Rectal smooth muscle tissue (tissue), 1 donor: Measurements from ENCODE around the gene ASXL3.

Source experiments
- H3K27ac ChIP-seq: one replicate; pipeline ENCODE4 v1.7.0; 2013; ENCODE audit warnings: low read depth, low read length, inconsistent platforms
- H3K27me3 ChIP-seq: one replicate; pipeline ENCODE4 v1.7.0; 2013; ENCODE audit warnings: low read length; ENCODE audit not compliant: control insufficient read depth, insufficient read depth
- H3K36me3 ChIP-seq: one replicate; pipeline ENCODE4 v1.7.0; 2013; ENCODE audit warnings: low read length; ENCODE audit not compliant: control insufficient read depth, insufficient read depth
- H3K4me1 ChIP-seq: one replicate; pipeline ENCODE4 v1.7.0; 2013; ENCODE audit warnings: low read length; ENCODE audit not compliant: control insufficient read depth, insufficient read depth
- H3K4me3 ChIP-seq: one replicate; pipeline ENCODE4 v1.7.0; 2013; ENCODE audit warnings: low read length
- H3K9ac ChIP-seq: one replicate; pipeline ENCODE4 v1.7.0; 2013; ENCODE audit warnings: low read length

Gene ASXL3

GRCh38 chr18:33673689-33674088, 95.7 kb downstream of the ASXL3 start:
- no peak overlapping the region for H3K4me3 ChIP-seq
- H3K27ac ChIP-seq, result no peak overlapping the region
- H3K27me3 ChIP-seq, result no peaks in the 10 kb centered on the region
- H3K4me1 ChIP-seq, result no peaks in the 10 kb centered on the region
- no peak overlapping the region for H3K9ac ChIP-seq
- no peaks in the 10 kb centered on the region for H3K36me3 ChIP-seq

- Histone ChIP-seq H3K27ac (no peak overlapping the region), H3K36me3 (no peaks in the 10 kb centered on the region), H3K27me3 (no peaks in the 10 kb centered on the region), H3K4me1 (no peaks in the 10 kb centered on the region), H3K9ac (no peak overlapping the region), H3K4me3 (no peak overlapping the region)
Observed at GRCh38 chr18:33676593-33676992, 98.6 kb downstream of the ASXL3 start.

- H3K4me3 ChIP-seq, result no peak overlapping the region
- no peak overlapping the region for H3K9ac ChIP-seq
- no peaks in the 10 kb centered on the region for H3K27me3 ChIP-seq
- H3K27ac ChIP-seq, result no peak overlapping the region
- H3K4me1 ChIP-seq, result no peaks in the 10 kb centered on the region
- no peaks in the 10 kb centered on the region for H3K36me3 ChIP-seq
Observed at GRCh38 chr18:33677891-33678290, 99.9 kb downstream of the ASXL3 start.

- H3K36me3 ChIP-seq, result no peaks in the 10 kb centered on the region
- no peaks in the 10 kb centered on the region for H3K27me3 ChIP-seq
- H3K9ac ChIP-seq, result no peak overlapping the region
- no peak overlapping the region for H3K4me3 ChIP-seq
- H3K4me1 ChIP-seq, result no peaks in the 10 kb centered on the region
- H3K27ac ChIP-seq, result no peak overlapping the region
Observed at GRCh38 chr18:33682436-33682835, 104.4 kb downstream of the ASXL3 start.

- Histone ChIP-seq H3K4me3 (no peak overlapping the region), H3K27me3 (no peaks in the 10 kb centered on the region), H3K9ac (no peak overlapping the region), H3K4me1 (no peaks in the 10 kb centered on the region), H3K27ac (no peak overlapping the region), H3K36me3 (no peaks in the 10 kb centered on the region)
Observed at GRCh38 chr18:33694593-33694992, 116.6 kb downstream of the ASXL3 start.

- Histone ChIP-seq H3K4me1 (no peaks in the 10 kb centered on the region), H3K4me3 (no peak overlapping the region), H3K9ac (no peak overlapping the region), H3K36me3 (no peaks in the 10 kb centered on the region), H3K27me3 (no peaks in the 10 kb centered on the region), H3K27ac (no peak overlapping the region)
Observed at GRCh38 chr18:33696332-33697162, 118.5 kb downstream of the ASXL3 start.

- H3K9ac ChIP-seq, result no peak overlapping the region
- H3K36me3 ChIP-seq, result no peaks in the 10 kb centered on the region
- H3K4me3 ChIP-seq, result no peak overlapping the region
- H3K27me3 ChIP-seq, result no peaks in the 10 kb centered on the region
- H3K27ac ChIP-seq, result no peak overlapping the region
- H3K4me1 ChIP-seq, result no peaks in the 10 kb centered on the region
Observed at GRCh38 chr18:33697498-33697897, 119.5 kb downstream of the ASXL3 start.

GRCh38 chr18:33699372-33699771, 121.4 kb downstream of the ASXL3 start:
- Histone ChIP-seq H3K4me3 (no peak overlapping the region), H3K4me1 (no peaks in the 10 kb centered on the region), H3K9ac (no peak overlapping the region), H3K27me3 (no peaks in the 10 kb centered on the region), H3K27ac (no peak overlapping the region), H3K36me3 (no peaks in the 10 kb centered on the region)

GRCh38 chr18:33700513-33700976, 122.5 kb downstream of the ASXL3 start:
- Histone ChIP-seq H3K9ac (no peak overlapping the region), H3K36me3 (no peaks in the 10 kb centered on the region), H3K27me3 (no peaks in the 10 kb centered on the region), H3K4me3 (no peak overlapping the region), H3K27ac (no peak overlapping the region), H3K4me1 (no peaks in the 10 kb centered on the region)

- no peaks in the 10 kb centered on the region for H3K4me1 ChIP-seq
- no peak overlapping the region for H3K27ac ChIP-seq
- no peaks in the 10 kb centered on the region for H3K36me3 ChIP-seq
Observed at GRCh38 chr18:33702625-33703024, 124.6 kb downstream of the ASXL3 start.

GRCh38 chr18:33706391-33706790, 128.4 kb downstream of the ASXL3 start:
- no peak overlapping the region for H3K4me3 ChIP-seq

More at GRCh38 chr18:33702625-33703024, 124.6 kb downstream of the ASXL3 start:
- Histone ChIP-seq H3K4me3 (no peak overlapping the region), H3K9ac (no peak overlapping the region), H3K27me3 (no peaks in the 10 kb centered on the region)

GRCh38 chr18:33708876-33709275, 130.9 kb downstream of the ASXL3 start:
- H3K4me1 ChIP-seq, result no peaks in the 10 kb centered on the region
- H3K4me3 ChIP-seq, result no peak overlapping the region
- no peak overlapping the region for H3K27ac ChIP-seq
- H3K9ac ChIP-seq, result no peak overlapping the region
- no peaks in the 10 kb centered on the region for H3K27me3 ChIP-seq
- no peaks in the 10 kb centered on the region for H3K36me3 ChIP-seq

More at GRCh38 chr18:33706391-33706790, 128.4 kb downstream of the ASXL3 start:
- H3K9ac ChIP-seq, result no peak overlapping the region
- no peaks in the 10 kb centered on the region for H3K4me1 ChIP-seq
- H3K27me3 ChIP-seq, result no peaks in the 10 kb centered on the region
- no peak overlapping the region for H3K27ac ChIP-seq
- no peaks in the 10 kb centered on the region for H3K36me3 ChIP-seq

- H3K9ac ChIP-seq, result no peak overlapping the region
- no peak overlapping the region for H3K4me3 ChIP-seq
- no peaks in the 10 kb centered on the region for H3K4me1 ChIP-seq
Observed at GRCh38 chr18:33710269-33710668, 132.2 kb downstream of the ASXL3 start.

More at GRCh38 chr18:33710269-33710668, 132.2 kb downstream of the ASXL3 start:
- H3K36me3 ChIP-seq, result no peaks in the 10 kb centered on the region
- H3K27ac ChIP-seq, result no peak overlapping the region
- no peaks in the 10 kb centered on the region for H3K27me3 ChIP-seq
